NCI-H82 treated with DMSO at 0.1 percent for 48 hours (cell line): Measurements from ENCODE around the gene PIK3R3.
"Not testable (repeated sequence)": the region's sequence is repeated elsewhere in the genome, so short reads cannot be mapped to it uniquely, and the experiment has no call there.

ENCODE experiments used
- DNase-seq: peaks from one replicate; lab custom pipeline; 2025; ENCODE audit not compliant: unreplicated experiment; lab: John Stamatoyannopoulos, UW

Gene PIK3R3

GRCh38 chr1:46070164-46070814 is 62.1 kb downstream of the PIK3R3 start:
- no peak for DNase-seq

GRCh38 chr1:46068525-46068924 is 63.9 kb downstream of the PIK3R3 start:
- DNase-seq = no peak

GRCh38 chr1:46067652-46068051 is 64.8 kb downstream of the PIK3R3 start:
- no peak for DNase-seq

GRCh38 chr1:46065405-46065804 is 67.0 kb downstream of the PIK3R3 start:
- no peak for DNase-seq

- DNase-seq = no peak
Observed at GRCh38 chr1:46064708-46065107, 67.7 kb downstream of the PIK3R3 start.

GRCh38 chr1:46062651-46063319 is 69.6 kb downstream of the PIK3R3 start:
- peak; percentile 93 for DNase-seq

GRCh38 chr1:46061146-46061545 is 71.3 kb downstream of the PIK3R3 start:
- DNase-seq = no peak

GRCh38 chr1:46058936-46059335 is 73.5 kb downstream of the PIK3R3 start:
- DNase-seq = no peak

- DNase-seq = no peak
Observed at GRCh38 chr1:46057781-46058180, 74.6 kb downstream of the PIK3R3 start.

GRCh38 chr1:46057215-46057614 is 75.2 kb downstream of the PIK3R3 start:
- not testable (repeated sequence) for DNase-seq

- no peak for DNase-seq
Observed at GRCh38 chr1:46056325-46056724, 76.1 kb downstream of the PIK3R3 start.

GRCh38 chr1:46053734-46054133 is 78.7 kb downstream of the PIK3R3 start:
- DNase-seq = no peak

GRCh38 chr1:46044116-46044515 is 88.3 kb downstream of the PIK3R3 start:
- DNase-seq = no peak

GRCh38 chr1:46043458-46044017 is 88.9 kb downstream of the PIK3R3 start:
- no peak for DNase-seq

GRCh38 chr1:46041974-46042373 is 90.5 kb downstream of the PIK3R3 start:
- peak; percentile 78 for DNase-seq

GRCh38 chr1:46041551-46041950 is 90.9 kb downstream of the PIK3R3 start:
- no peak for DNase-seq

- no peak for DNase-seq
Observed at GRCh38 chr1:46039571-46040052, 92.8 kb downstream of the PIK3R3 start.

GRCh38 chr1:46036894-46037839 is 95.3 kb downstream of the PIK3R3 start:
- peak; percentile 42 for DNase-seq

GRCh38 chr1:46034601-46035516 is 97.6 kb downstream of the PIK3R3 start:
- no peak for DNase-seq
